Upper lobe of left lung (tissue), 6 donors: ENCODE results near the gene RIPOR2. TPM values are rescaled to one million over a fixed set of nuclear protein-coding genes. Genes with fewer than 3 reads are reported as not detected.

Source experiments
- ATAC-seq, 2 donors: fragments of 200-7000 bp; cut with Tn5 transposase; one replicate each; pipeline ENCODE4 v1.9.1; 2022; ENCODE audit warnings: mild to moderate bottlenecking in 2 of 2, moderate library complexity in 2 of 2; ENCODE audit not compliant: low FRiP score in 2 of 2
- DNase-seq, 2 donors: peaks; one replicate each; pipeline ENCODE4 v3.0.0-alpha.2; 2019 to 2020
- H3K27ac ChIP-seq, 4 donors: fragments of 200-600 bp; sonication (generic); one replicate each; pipeline ENCODE4 v1.5.1; 2016 to 2019
- H3K27me3 ChIP-seq, 4 donors: fragments of 200-600 bp; sonication (generic); one replicate each; pipeline ENCODE4 v1.5.1; 2017 to 2019
- H3K36me3 ChIP-seq, 4 donors: fragments of 200-600 bp; sonication (generic); one replicate each; pipeline ENCODE4 v1.5.1; 2016 to 2019
- H3K4me1 ChIP-seq, 4 donors: fragments of 200-600 bp; sonication (generic); one replicate each; pipeline ENCODE4 v1.5.1; 2018 to 2019
- H3K4me3 ChIP-seq, 4 donors: fragments of 200-600 bp; sonication (generic); one replicate each; pipeline ENCODE4 v1.5.1; 2017 to 2019; ENCODE audit warnings: mild to moderate bottlenecking in 2 of 4, moderate library complexity in 1 of 4
- H3K9me3 ChIP-seq, 4 donors: fragments of 200-600 bp; sonication (generic); one replicate each; pipeline ENCODE4 v1.5.1; 2018 to 2019
- CTCF ChIP-seq, 6 experiments: fragments of 450-650 bp in 4 of 6; fragments of 200-600 bp in 2 of 6; sonication (generic) in 2 of 6; IDR thresholded peaks; one replicate each; pipeline ENCODE4 v1.5.1; 2016 to 2019; ENCODE audit warnings: antibody characterized with exemption in 6 of 6
- EP300 ChIP-seq, 4 donors: sonication (generic); formaldehyde crosslinking; IDR thresholded peaks; one replicate each; pipeline ENCODE4 v1.5.1; 2017; ENCODE audit warnings: antibody characterized with exemption in 4 of 4, control low read depth in 2 of 4
- POLR2A ChIP-seq, 4 donors: fragments of 450-650 bp; IDR thresholded peaks; one replicate each; pipeline ENCODE4 v1.5.1; 2016 to 2017; ENCODE audit warnings: antibody characterized with exemption in 4 of 4, mild to moderate bottlenecking in 2 of 4
- POLR2AphosphoS5 ChIP-seq, 2 donors: sonication (generic); formaldehyde crosslinking; IDR thresholded peaks; one replicate each; pipeline ENCODE4 v1.5.1; 2017; ENCODE audit warnings: antibody characterized with exemption in 2 of 2
- whole genome bisulfite sequencing, 2 donors: methylation state at CpG; one replicate each; pipeline ENCODE4 v1.1.5; 2017 to 2018; 5-methylcytosine and 5-hydroxymethylcytosine counted together
- total RNA-seq, 6 donors: library from RNA; depleted of rRNA in 4 of 6; stranded (reverse); fragments of >200 nt in 4 of 6; gene quantifications; one replicate each; pipeline versions ENCODE4 v1.1.0 to v1.2.1, GENCODE V29; 2016 to 2021
- donor health status: DM: no; HTN: no; CAD: no; lungs with moderate emphysema.
- donor health status: DM: no; HTN: yes; CAD: no; lungs with severe emphysema.

RIPOR2 gene
- total RNA-seq, 6 donors from 2014 or later: 25.3 to 67.1 (median 48.3) TPM

GRCh38 chr6:24936641-24937317 lies 1.0 kb upstream of the RIPOR2 start:
- WGBS, 2 donors: 63 to 68% methylated on average over 5 of the region's 5 CpGs
- DNase-seq (no peak), ATAC-seq (no peak)
- H3K27me3 ChIP-seq: no peaks in the 10 kb centered on the region
- peak overlapping the region; percentile 1 to 76 (median 42) for H3K27ac ChIP-seq
- H3K4me1 ChIP-seq: peaks cover 3 to 17% (median 7%) of the 10 kb centered on the region in 4 donors
- H3K4me3 ChIP-seq: no peak overlapping the region
- no peak for TF ChIP-seq POLR2AphosphoS5 (IDR thresholded peaks at IDR 0.05)
- TF ChIP-seq POLR2A (IDR thresholded peaks at IDR 0.05): no peak
- TF ChIP-seq CTCF (IDR thresholded peaks at IDR 0.05): no peak
- no peak for TF ChIP-seq EP300 (IDR thresholded peaks at IDR 0.05)
- no peaks in the 10 kb centered on the region for H3K36me3 ChIP-seq
- no peaks in the 10 kb centered on the region for H3K9me3 ChIP-seq

- peak overlapping the region in 3 of 4 donors; percentile 11 to 40 (median 13) for H3K4me3 ChIP-seq
- H3K9me3 ChIP-seq: no peaks in the 10 kb centered on the region
- H3K36me3 ChIP-seq: no peaks in the 10 kb centered on the region
- H3K27me3 ChIP-seq: no peaks in the 10 kb centered on the region
- ATAC-seq: peak in 1 of 2 donors; percentile 47
- TF ChIP-seq CTCF (IDR thresholded peaks at IDR 0.05) (peak in 5 of 6 experiments; percentile 25 to 62 (median 30)), POLR2A (IDR thresholded peaks at IDR 0.05) (no peak), POLR2AphosphoS5 (IDR thresholded peaks at IDR 0.05) (no peak)
- WGBS, 2 donors: 53 to 56% methylated on average over 7 of the region's 7 CpGs
- peaks cover 7 to 17% (median 12%) of the 10 kb centered on the region in 4 donors for H3K4me1 ChIP-seq
- peak in 1 of 2 donors; percentile 40 for DNase-seq
- H3K27ac ChIP-seq: peak overlapping the region; percentile 38 to 76 (median 70)
Measured at GRCh38 chr6:24933868-24934401, 1.8 kb downstream of the RIPOR2 start.

- peaks cover 7 to 17% (median 13%) of the 10 kb centered on the region in 4 donors for H3K4me1 ChIP-seq
- H3K27me3 ChIP-seq: no peaks in the 10 kb centered on the region
- no peak for DNase-seq
- WGBS, 2 donors: 67 to 71% methylated on average over 3 of the region's 3 CpGs
- peak overlapping the region in 3 of 4 donors; percentile 11 to 40 (median 13) for H3K4me3 ChIP-seq
- no peak for TF ChIP-seq EP300 (IDR thresholded peaks at IDR 0.05)
- no peak for TF ChIP-seq POLR2A (IDR thresholded peaks at IDR 0.05)
- no peak for TF ChIP-seq CTCF (IDR thresholded peaks at IDR 0.05)
- TF ChIP-seq POLR2AphosphoS5 (IDR thresholded peaks at IDR 0.05): no peak
- peak overlapping the region in 3 of 4 donors; percentile 38 to 76 (median 67) for H3K27ac ChIP-seq
- ATAC-seq: no peak
- H3K9me3 ChIP-seq: no peaks in the 10 kb centered on the region
- no peaks in the 10 kb centered on the region for H3K36me3 ChIP-seq
Measured at GRCh38 chr6:24933266-24933665, 2.5 kb downstream of the RIPOR2 start.

GRCh38 chr6:24932832-24933231 lies 2.9 kb downstream of the RIPOR2 start:
- ATAC-seq: no peak
- Histone ChIP-seq H3K4me3 (peak overlapping the region in 2 of 4 donors; percentile 11 to 40), H3K36me3 (no peaks in the 10 kb centered on the region), H3K27ac (peak overlapping the region in 1 of 4 donors; percentile 76), H3K4me1 (peaks cover 7 to 17% (median 14%) of the 10 kb centered on the region in 4 donors), H3K27me3 (no peaks in the 10 kb centered on the region), H3K9me3 (no peaks in the 10 kb centered on the region)
- 67 to 72% methylated on average over 3 of the region's 3 CpGs for WGBS, 2 donors
- no peak for TF ChIP-seq CTCF (IDR thresholded peaks at IDR 0.05)
- no peak for TF ChIP-seq POLR2AphosphoS5 (IDR thresholded peaks at IDR 0.05)
- TF ChIP-seq EP300 (IDR thresholded peaks at IDR 0.05): no peak
- no peak for TF ChIP-seq POLR2A (IDR thresholded peaks at IDR 0.05)
- DNase-seq: no peak
